DND-41 (cell line): Measurements from ENCODE around the gene SPI1.

Source experiments
- ATAC-seq: fragments of 200-7000 bp; cut with Tn5 transposase; 3 replicates; pipeline ENCODE4 v1.9.1; 2021; ENCODE audit warnings: low read depth; ENCODE audit not compliant: insufficient read depth
- DNase-seq: peaks from one replicate; pipeline ENCODE4 v3.0.0-alpha.2; 2020
- H2AFZ ChIP-seq: 2 replicates; pipeline ENCODE4 v1.6.0; 2012; ENCODE audit warnings: low read depth, low read length
- H3K27ac ChIP-seq: 2 replicates; pipeline ENCODE4 v1.5.1; 2012; ENCODE audit warnings: low read length, inconsistent platforms
- H3K27me3 ChIP-seq: fragments of 200-600 bp; sonication (generic); 2 replicates; pipeline ENCODE4 v1.6.0; 2012; ENCODE audit warnings: low read length, mild to moderate bottlenecking, inconsistent platforms; ENCODE audit not compliant: insufficient read depth, poor library complexity
- H3K36me3 ChIP-seq: 2 replicates; pipeline ENCODE4 v1.5.1; 2012; ENCODE audit warnings: low read length, inconsistent platforms; ENCODE audit not compliant: insufficient read depth
- H3K4me1 ChIP-seq: 2 replicates; pipeline ENCODE4 v1.5.1; 2012; ENCODE audit warnings: mild to moderate bottlenecking, low read length; ENCODE audit not compliant: insufficient read depth
- H3K4me2 ChIP-seq: 2 replicates; pipeline ENCODE4 v1.6.0; 2012; ENCODE audit warnings: mild to moderate bottlenecking, moderate library complexity, low read length, inconsistent platforms; ENCODE audit not compliant: insufficient read depth
- H3K4me3 ChIP-seq, 2 experiments: fragments of 200-600 bp in 1 of 2; shearing (Covaris generic) in 1 of 2; 2 replicates each; pipeline ENCODE4 v1.5.1; 2012 to 2016; ENCODE audit warnings: inconsistent platforms in 2 of 2, low read length in 2 of 2, mild to moderate bottlenecking in 2 of 2, low read depth in 1 of 2, moderate library complexity in 1 of 2
- H3K79me2 ChIP-seq: 2 replicates; pipeline ENCODE4 v1.6.0; 2012; ENCODE audit warnings: low read length, inconsistent platforms; ENCODE audit not compliant: insufficient read depth
- H3K9ac ChIP-seq: 2 replicates; pipeline ENCODE4 v1.6.0; 2012; ENCODE audit warnings: low read depth, mild to moderate bottlenecking, inconsistent platforms, low read length, moderate library complexity
- H3K9me3 ChIP-seq: 2 replicates; pipeline ENCODE4 v1.5.1; 2012; ENCODE audit warnings: low read length, moderate library complexity, mild to moderate bottlenecking, inconsistent platforms; ENCODE audit not compliant: insufficient read depth, severe bottlenecking
- H4K20me1 ChIP-seq: 2 replicates; pipeline ENCODE4 v1.6.0; 2012; ENCODE audit warnings: low read length; ENCODE audit not compliant: insufficient read depth
- EZH2 ChIP-seq: IDR thresholded peaks from 3 replicates; pipeline ENCODE4 v1.6.1; 2012; ENCODE audit warnings: borderline replicate concordance, low read depth, mild to moderate bottlenecking, moderate library complexity, low read length, inconsistent platforms; ENCODE audit not compliant: severe bottlenecking
- TF ChIP-seq, protein P1 (sequence below): IDR thresholded peaks from 2 replicates; pipeline ENCODE4 v1.5.1; 2012; ENCODE audit warnings: borderline replicate concordance, low read length, moderate library complexity, mild to moderate bottlenecking; ENCODE audit not compliant: poor library complexity, severe bottlenecking; ENCODE audit errors: extremely low read depth

The SPI1 gene

DNA sequence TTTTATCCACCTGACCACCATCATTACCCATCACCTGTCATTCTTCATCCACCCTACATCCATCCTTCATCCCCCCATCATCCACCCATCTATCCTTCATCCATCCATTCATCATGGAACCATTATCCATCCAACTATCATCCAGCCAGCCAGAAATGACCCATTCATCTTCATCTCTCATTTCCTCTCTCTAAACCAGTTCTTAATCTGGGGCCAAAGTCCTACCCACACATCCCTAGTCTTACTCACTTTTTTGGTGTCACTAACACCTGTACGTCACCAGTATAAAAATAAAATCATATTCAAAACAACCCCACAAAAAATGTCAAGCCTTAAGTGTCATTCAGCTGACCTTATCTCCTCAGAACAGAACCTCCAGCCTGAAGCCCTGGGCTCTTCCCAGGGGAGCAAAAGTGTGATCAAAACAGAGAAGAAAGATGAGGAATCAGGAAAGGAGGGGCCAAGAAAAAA lies 12.3 kb downstream of the SPI1 start:
- Histone ChIP-seq H3K27ac (no peak overlapping the region), H3K4me3 (no peak overlapping the region), H3K9me3 (no peaks in the 10 kb centered on the region), H3K4me1 (peaks cover 8% of the 10 kb centered on the region), H4K20me1 (no peaks in the 10 kb centered on the region), H3K36me3 (no peaks in the 10 kb centered on the region), H3K9ac (no peak overlapping the region), H3K79me2 (no peaks in the 10 kb centered on the region), H3K4me2 (no peak overlapping the region), H3K27me3 (no peaks in the 10 kb centered on the region), H2AFZ (no peak overlapping the region)
- no peak for TF ChIP-seq EZH2
- TF ChIP-seq, protein P1, sequence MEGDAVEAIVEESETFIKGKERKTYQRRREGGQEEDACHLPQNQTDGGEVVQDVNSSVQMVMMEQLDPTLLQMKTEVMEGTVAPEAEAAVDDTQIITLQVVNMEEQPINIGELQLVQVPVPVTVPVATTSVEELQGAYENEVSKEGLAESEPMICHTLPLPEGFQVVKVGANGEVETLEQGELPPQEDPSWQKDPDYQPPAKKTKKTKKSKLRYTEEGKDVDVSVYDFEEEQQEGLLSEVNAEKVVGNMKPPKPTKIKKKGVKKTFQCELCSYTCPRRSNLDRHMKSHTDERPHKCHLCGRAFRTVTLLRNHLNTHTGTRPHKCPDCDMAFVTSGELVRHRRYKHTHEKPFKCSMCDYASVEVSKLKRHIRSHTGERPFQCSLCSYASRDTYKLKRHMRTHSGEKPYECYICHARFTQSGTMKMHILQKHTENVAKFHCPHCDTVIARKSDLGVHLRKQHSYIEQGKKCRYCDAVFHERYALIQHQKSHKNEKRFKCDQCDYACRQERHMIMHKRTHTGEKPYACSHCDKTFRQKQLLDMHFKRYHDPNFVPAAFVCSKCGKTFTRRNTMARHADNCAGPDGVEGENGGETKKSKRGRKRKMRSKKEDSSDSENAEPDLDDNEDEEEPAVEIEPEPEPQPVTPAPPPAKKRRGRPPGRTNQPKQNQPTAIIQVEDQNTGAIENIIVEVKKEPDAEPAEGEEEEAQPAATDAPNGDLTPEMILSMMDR: no peak
- DNase-seq (no peak), ATAC-seq (no peak)

DNA sequence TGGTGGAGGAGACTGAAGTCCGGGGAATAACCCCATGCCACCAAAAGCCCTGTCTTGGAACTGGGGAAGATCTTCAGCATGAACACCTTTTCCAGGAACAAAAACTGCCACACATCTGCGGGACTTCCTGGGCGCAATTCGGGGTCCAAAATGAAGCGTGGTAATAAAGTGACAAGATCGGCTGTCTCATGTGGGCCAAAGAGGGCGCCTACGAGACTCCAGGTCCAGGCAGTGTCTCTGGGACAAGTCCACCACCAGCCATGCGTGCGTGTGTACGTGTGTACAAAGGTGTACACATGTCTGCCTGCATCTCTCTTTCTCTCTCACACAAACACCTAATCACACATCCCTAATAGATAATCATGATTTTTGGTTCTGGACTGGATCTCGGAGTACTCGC lies 16.9 kb downstream of the SPI1 start:
- H3K4me3 ChIP-seq: no peak overlapping the region
- H3K9me3 ChIP-seq: no peaks in the 10 kb centered on the region
- no peak for ATAC-seq
- H3K27me3 ChIP-seq: no peaks in the 10 kb centered on the region
- TF ChIP-seq EZH2: no peak
- TF ChIP-seq, protein P1: no peak
- peaks cover 32% of the 10 kb centered on the region for H3K4me1 ChIP-seq
- H3K4me2 ChIP-seq: no peak overlapping the region
- H3K79me2 ChIP-seq: no peaks in the 10 kb centered on the region
- peak overlapping the region; percentile 72 for H3K27ac ChIP-seq
- H3K36me3 ChIP-seq: no peaks in the 10 kb centered on the region
- H3K9ac ChIP-seq: no peak overlapping the region
- peak overlapping the region; percentile 63 for H2AFZ ChIP-seq
- peak; percentile 17 for DNase-seq
- no peaks in the 10 kb centered on the region for H4K20me1 ChIP-seq

DNA sequence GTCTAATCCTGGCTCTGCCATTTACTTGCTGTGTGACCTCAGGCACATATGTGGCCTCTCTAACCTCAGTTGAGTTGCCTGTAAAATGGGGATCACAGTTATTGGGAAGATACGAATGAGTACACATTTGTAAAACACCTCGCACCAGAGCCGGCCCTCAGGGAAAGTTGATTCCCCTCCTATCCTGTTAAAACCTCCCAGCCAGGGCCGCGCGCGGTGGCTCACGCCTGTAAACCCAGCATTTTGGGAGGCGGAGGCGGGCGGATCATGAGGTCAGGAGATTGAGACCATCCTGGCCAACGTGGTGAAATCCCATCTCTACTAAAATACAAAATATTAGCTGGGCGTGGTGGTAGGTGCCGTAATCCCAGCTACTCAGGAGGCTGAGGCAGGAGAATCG lies 18.0 kb downstream of the SPI1 start:
- TF ChIP-seq, protein P1: no peak
- no peak for TF ChIP-seq EZH2
- H3K9me3 ChIP-seq: no peaks in the 10 kb centered on the region
- no peaks in the 10 kb centered on the region for H4K20me1 ChIP-seq
- no peaks in the 10 kb centered on the region for H3K36me3 ChIP-seq
- DNase-seq: no peak
- H3K27me3 ChIP-seq: no peaks in the 10 kb centered on the region
- peak overlapping the region; percentile 74 for H3K27ac ChIP-seq
- H3K79me2 ChIP-seq: no peaks in the 10 kb centered on the region
- peak overlapping the region; percentile 33; the same call in 1 of the 2 replicates for H3K9ac ChIP-seq
- peak overlapping the region; percentile 46 for H2AFZ ChIP-seq
- peaks cover 32% of the 10 kb centered on the region for H3K4me1 ChIP-seq
- no peak overlapping the region for H3K4me3 ChIP-seq
- 0 out of 2 replicates have a peak overlapping the region, but pooled peaks have one; percentile 12 for H3K4me2 ChIP-seq
- no peak for ATAC-seq

GRCh38 chr11:47359586-47359985 lies 18.8 kb downstream of the SPI1 start:
- Histone ChIP-seq H3K79me2 (no peaks in the 10 kb centered on the region), H3K36me3 (no peaks in the 10 kb centered on the region), H4K20me1 (no peaks in the 10 kb centered on the region), H3K4me1 (peaks cover 32% of the 10 kb centered on the region), H3K4me2 (peak overlapping the region; percentile 12; the same call in 1 of the 2 replicates), H3K9ac (peak overlapping the region; percentile 20; the same call in 1 of the 2 replicates), H3K4me3 (no peak overlapping the region), H3K27me3 (no peaks in the 10 kb centered on the region), H3K9me3 (no peaks in the 10 kb centered on the region), H3K27ac (peak overlapping the region; percentile 74), H2AFZ (peak overlapping the region; percentile 46)
- DNase-seq: peak; percentile 87
- ATAC-seq: peak; percentile 93
- TF ChIP-seq, protein P1: peak; percentile 18
- no peak for TF ChIP-seq EZH2
